H9 (cell line): ENCODE data around the gene HNMT. TPM values are rescaled to one million over a fixed set of nuclear protein-coding genes. Genes with fewer than 3 reads are reported as not detected.

Experiments
- DNase-seq: peaks from one replicate; pipeline ENCODE4 v3.0.0-alpha.2; 2017
- H2AFZ ChIP-seq: one replicate; pipeline ENCODE4 v1.6.1; 2013; ENCODE audit warnings: mild to moderate bottlenecking, low read length, control low read depth, moderate library complexity
- H2AK5ac ChIP-seq: 2 replicates; pipeline ENCODE4 v1.6.1; 2013; ENCODE audit warnings: low read length, control low read depth, mixed read lengths; ENCODE audit not compliant: insufficient read length
- H2BK120ac ChIP-seq: one replicate; pipeline ENCODE4 v1.6.1; 2013; ENCODE audit warnings: low read depth, mild to moderate bottlenecking, low read length, control low read depth, inconsistent platforms; ENCODE audit not compliant: poor library complexity, severe bottlenecking
- H2BK12ac ChIP-seq: 2 replicates; pipeline ENCODE4 v1.6.1; 2013; ENCODE audit warnings: low read length, control low read depth, mixed read lengths, low read depth; ENCODE audit not compliant: insufficient read length
- H2BK15ac ChIP-seq: 2 replicates; pipeline ENCODE4 v1.6.1; 2013; ENCODE audit warnings: low read depth, low read length, control low read depth
- H2BK20ac ChIP-seq: one replicate; pipeline ENCODE4 v1.6.1; 2013; ENCODE audit warnings: low read depth, mild to moderate bottlenecking, low read length, control low read depth, inconsistent platforms; ENCODE audit not compliant: poor library complexity, severe bottlenecking
- H2BK5ac ChIP-seq: 2 replicates; pipeline ENCODE4 v1.6.1; 2013; ENCODE audit warnings: low read length, control low read depth, mixed read lengths; ENCODE audit not compliant: insufficient read length
- H3K14ac ChIP-seq: 2 replicates; pipeline ENCODE4 v1.6.1; 2013; ENCODE audit warnings: low read length, control low read depth; ENCODE audit not compliant: insufficient read depth
- H3K18ac ChIP-seq: 2 replicates; pipeline ENCODE4 v1.6.1; 2013; ENCODE audit warnings: low read depth, mild to moderate bottlenecking, mixed read lengths, low read length, control low read depth; ENCODE audit not compliant: insufficient read length
- H3K23ac ChIP-seq: 2 replicates; pipeline ENCODE4 v1.6.1; 2013; ENCODE audit warnings: low read length, control low read depth, mixed read lengths, low read depth; ENCODE audit not compliant: insufficient read length
- H3K23me2 ChIP-seq: 2 replicates; pipeline ENCODE4 v1.6.1; 2013; ENCODE audit warnings: low read depth, mild to moderate bottlenecking, mixed read lengths, low read length, control low read depth; ENCODE audit not compliant: insufficient read length, poor library complexity, severe bottlenecking
- H3K27ac ChIP-seq: 2 replicates; pipeline ENCODE4 v1.5.1; 2013; ENCODE audit warnings: low read length, control low read depth, mixed read lengths, low read depth; ENCODE audit not compliant: insufficient read length
- H3K27me3 ChIP-seq: 2 replicates; pipeline ENCODE4 v1.6.1; 2013; ENCODE audit warnings: low read length, control low read depth, inconsistent platforms; ENCODE audit not compliant: insufficient read depth
- H3K4ac ChIP-seq: 2 replicates; pipeline ENCODE4 v1.6.1; 2013; ENCODE audit warnings: low read depth, mild to moderate bottlenecking, control low read depth, inconsistent platforms, low read length, moderate library complexity
- H3K4me1 ChIP-seq: 2 replicates; pipeline ENCODE4 v1.6.1; 2013; ENCODE audit warnings: low read length, control low read depth, inconsistent platforms; ENCODE audit not compliant: insufficient read depth
- H3K4me2 ChIP-seq: 2 replicates; pipeline ENCODE4 v1.6.1; 2013; ENCODE audit warnings: low read length, control low read depth, mixed read lengths; ENCODE audit not compliant: insufficient read length, insufficient read depth
- H3K56ac ChIP-seq: 2 replicates; pipeline ENCODE4 v1.6.1; 2013; ENCODE audit warnings: low read depth, mild to moderate bottlenecking, mixed read lengths, low read length, control low read depth; ENCODE audit not compliant: insufficient read length
- H3K79me1 ChIP-seq: 2 replicates; pipeline ENCODE4 v1.6.1; 2013; ENCODE audit warnings: low read depth, mild to moderate bottlenecking, moderate library complexity, low read length, control low read depth, inconsistent platforms; ENCODE audit not compliant: insufficient read depth, poor library complexity, severe bottlenecking
- H3K79me2 ChIP-seq: 2 replicates; pipeline ENCODE4 v1.6.1; 2013; ENCODE audit warnings: low read length, control low read depth, inconsistent platforms; ENCODE audit not compliant: insufficient read depth
- H3K9ac ChIP-seq: 2 replicates; pipeline ENCODE4 v1.6.1; 2013; ENCODE audit warnings: low read length, control low read depth, mixed read lengths; ENCODE audit not compliant: insufficient read length; ENCODE audit errors: extremely low read depth
- H3K9me3 ChIP-seq: one replicate; pipeline ENCODE4 v1.6.1; 2013; ENCODE audit warnings: low read depth, low read length, inconsistent platforms; ENCODE audit not compliant: control insufficient read depth
- H3T11ph ChIP-seq: one replicate; pipeline ENCODE4 v1.6.1; 2013; ENCODE audit warnings: mild to moderate bottlenecking, low read length, control low read depth, inconsistent platforms
- H4K20me1 ChIP-seq: one replicate; pipeline ENCODE4 v1.6.1; 2013; ENCODE audit not compliant: control insufficient read depth, insufficient read length, insufficient read depth
- H4K5ac ChIP-seq: 2 replicates; pipeline ENCODE4 v1.6.1; 2013; ENCODE audit warnings: low read depth, mild to moderate bottlenecking, mixed read lengths, low read length, control low read depth; ENCODE audit not compliant: insufficient read length
- H4K8ac ChIP-seq: replicated peaks from 2 replicates; pipeline ENCODE4 v1.6.1; 2013; ENCODE audit warnings: low read length, control low read depth, mixed read lengths, low read depth; ENCODE audit not compliant: insufficient read length
- H4K91ac ChIP-seq: 2 replicates; pipeline ENCODE4 v1.6.1; 2013; ENCODE audit warnings: low read depth, mild to moderate bottlenecking, moderate library complexity, mixed read lengths, low read length, control low read depth; ENCODE audit not compliant: insufficient read length
- H3K27ac Mint-ChIP-seq, 3 experiments: 2 replicates in 2 of 3; 3 replicates in 1 of 3; pipeline ENCODE4 v1.8.0; 2020 to 2021; ENCODE audit warnings: mixed read lengths in 3 of 3, mild to moderate bottlenecking in 1 of 3, moderate library complexity in 1 of 3
- H3K27me3 Mint-ChIP-seq: 2 replicates; pipeline ENCODE4 v1.8.0; 2021; ENCODE audit warnings: low read depth, mild to moderate bottlenecking, moderate library complexity, mixed read lengths
- H3K36me3 Mint-ChIP-seq, 3 experiments: 2 replicates in 2 of 3; 3 replicates in 1 of 3; pipeline ENCODE4 v1.8.0; 2020 to 2021; ENCODE audit warnings: low read depth in 3 of 3, mixed read lengths in 3 of 3; ENCODE audit not compliant: insufficient read depth in 1 of 3
- H3K4me1 Mint-ChIP-seq, 2 experiments: 2 replicates each; pipeline ENCODE4 v1.8.0; 2020; ENCODE audit warnings: mixed read lengths in 2 of 2
- H3K4me3 Mint-ChIP-seq, 2 experiments: 2 replicates in 1 of 2; 3 replicates in 1 of 2; pipeline ENCODE4 v1.8.0; 2020 to 2021; ENCODE audit warnings: mild to moderate bottlenecking in 2 of 2, mixed read lengths in 2 of 2, moderate library complexity in 1 of 2
- H3K9me3 Mint-ChIP-seq, 2 experiments: 2 replicates in 1 of 2; 3 replicates in 1 of 2; pipeline ENCODE4 v1.8.0; 2020; ENCODE audit warnings: mild to moderate bottlenecking in 2 of 2, mixed read lengths in 2 of 2, moderate library complexity in 1 of 2
- WGBS: extraction: QIAGEN DNeasy Blood & Tissue Kit; methylation state at CpG from one replicate; pipeline ENCODE4 v1.1.7; 2013; ENCODE audit warnings: missing lambda C conversion rate, low lambda C conversion rate, mixed read lengths; ENCODE audit not compliant: insufficient read length; ENCODE audit errors: extremely low coverage; 5-methylcytosine and 5-hydroxymethylcytosine counted together
- total RNA-seq: library from RNA; stranded (reverse); gene quantifications from 2 replicates; pipeline ENCODE4 v1.2.1, GENCODE V29; 2021
- TF ChIP-seq, protein P1 (sequence below): fragments of 200-600 bp; sonication (generic); conservative IDR thresholded peaks from 3 replicates; pipeline ENCODE4 v1.8.0; 2021; ENCODE audit warnings: antibody characterized with exemption, mild to moderate bottlenecking

The HNMT gene
- total RNA-seq, 1 experiment from 2014 or later = 1.3 TPM

DNA sequence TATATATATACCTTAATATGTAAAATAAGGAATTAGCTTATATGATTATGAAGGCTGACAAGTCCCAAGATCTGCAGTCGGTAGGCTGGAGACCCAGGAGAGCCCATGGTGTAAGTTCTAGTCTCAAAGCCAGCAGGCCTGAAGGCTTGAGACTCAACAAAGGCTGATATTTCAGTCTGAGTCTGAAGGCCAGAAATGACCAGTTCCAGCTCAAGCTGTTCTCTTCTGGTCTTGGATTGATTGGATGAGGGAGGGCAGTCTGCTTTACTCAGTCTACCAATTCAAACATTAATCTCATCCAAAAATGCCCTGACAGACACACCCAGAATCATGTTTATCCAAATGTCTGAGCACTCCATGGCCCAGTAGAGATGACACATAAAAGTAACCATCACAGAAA lies 22.0 kb downstream of the HNMT start:
- no peak overlapping the region for H3K9ac ChIP-seq
- H2BK5ac ChIP-seq = no peak overlapping the region
- no peak overlapping the region for H2AFZ ChIP-seq
- no peak overlapping the region for H4K8ac ChIP-seq
- no peak overlapping the region for H3K56ac ChIP-seq
- H3K4me2 ChIP-seq = no peak overlapping the region
- Mint-ChIP-seq H3K36me3 (no peaks in the 10 kb centered on the region), H3K27ac (no peak overlapping the region), H3K4me1 (no peaks in the 10 kb centered on the region), H3K9me3 (no peaks in the 10 kb centered on the region; a peak in 1 of 5 replicates), H3K27me3 (no peaks in the 10 kb centered on the region), H3K4me3 (no peak overlapping the region)
- H4K91ac ChIP-seq = no peak overlapping the region
- H3K79me1 ChIP-seq = no peaks in the 10 kb centered on the region
- H4K20me1 ChIP-seq = no peaks in the 10 kb centered on the region
- no peaks in the 10 kb centered on the region for H3K4me1 ChIP-seq
- no CpG with 5 or more reads among the region's 1 CpG for WGBS
- no peaks in the 10 kb centered on the region for H3K23me2 ChIP-seq
- H3K79me2 ChIP-seq = no peaks in the 10 kb centered on the region
- no peak overlapping the region for H2BK12ac ChIP-seq
- no peak overlapping the region for H2BK20ac ChIP-seq
- no peak overlapping the region for H3T11ph ChIP-seq
- TF ChIP-seq, protein P1, sequence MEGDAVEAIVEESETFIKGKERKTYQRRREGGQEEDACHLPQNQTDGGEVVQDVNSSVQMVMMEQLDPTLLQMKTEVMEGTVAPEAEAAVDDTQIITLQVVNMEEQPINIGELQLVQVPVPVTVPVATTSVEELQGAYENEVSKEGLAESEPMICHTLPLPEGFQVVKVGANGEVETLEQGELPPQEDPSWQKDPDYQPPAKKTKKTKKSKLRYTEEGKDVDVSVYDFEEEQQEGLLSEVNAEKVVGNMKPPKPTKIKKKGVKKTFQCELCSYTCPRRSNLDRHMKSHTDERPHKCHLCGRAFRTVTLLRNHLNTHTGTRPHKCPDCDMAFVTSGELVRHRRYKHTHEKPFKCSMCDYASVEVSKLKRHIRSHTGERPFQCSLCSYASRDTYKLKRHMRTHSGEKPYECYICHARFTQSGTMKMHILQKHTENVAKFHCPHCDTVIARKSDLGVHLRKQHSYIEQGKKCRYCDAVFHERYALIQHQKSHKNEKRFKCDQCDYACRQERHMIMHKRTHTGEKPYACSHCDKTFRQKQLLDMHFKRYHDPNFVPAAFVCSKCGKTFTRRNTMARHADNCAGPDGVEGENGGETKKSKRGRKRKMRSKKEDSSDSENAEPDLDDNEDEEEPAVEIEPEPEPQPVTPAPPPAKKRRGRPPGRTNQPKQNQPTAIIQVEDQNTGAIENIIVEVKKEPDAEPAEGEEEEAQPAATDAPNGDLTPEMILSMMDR = no peak
- no peak overlapping the region for H3K27ac ChIP-seq
- H3K18ac ChIP-seq = no peak overlapping the region
- H3K14ac ChIP-seq = no peak overlapping the region
- no peak overlapping the region for H3K4ac ChIP-seq
- no peaks in the 10 kb centered on the region for H3K27me3 ChIP-seq
- H2AK5ac ChIP-seq = no peak overlapping the region
- no peak overlapping the region for H4K5ac ChIP-seq
- no peak overlapping the region for H2BK15ac ChIP-seq
- H3K23ac ChIP-seq = no peak overlapping the region
- DNase-seq = no peak
- H3K9me3 ChIP-seq = no peaks in the 10 kb centered on the region
- H2BK120ac ChIP-seq = no peak overlapping the region
